NCI-H1048 (cell line): Measurements from ENCODE around the gene FAXDC2.
"Not testable (repeated sequence)": the region's sequence is repeated elsewhere in the genome, so short reads cannot be mapped to it uniquely, and the experiment has no call there.

ENCODE experiments used
- DNase-seq: peaks from one replicate; lab custom pipeline; 2025; lab: John Stamatoyannopoulos, UW

FAXDC2 gene

DNA sequence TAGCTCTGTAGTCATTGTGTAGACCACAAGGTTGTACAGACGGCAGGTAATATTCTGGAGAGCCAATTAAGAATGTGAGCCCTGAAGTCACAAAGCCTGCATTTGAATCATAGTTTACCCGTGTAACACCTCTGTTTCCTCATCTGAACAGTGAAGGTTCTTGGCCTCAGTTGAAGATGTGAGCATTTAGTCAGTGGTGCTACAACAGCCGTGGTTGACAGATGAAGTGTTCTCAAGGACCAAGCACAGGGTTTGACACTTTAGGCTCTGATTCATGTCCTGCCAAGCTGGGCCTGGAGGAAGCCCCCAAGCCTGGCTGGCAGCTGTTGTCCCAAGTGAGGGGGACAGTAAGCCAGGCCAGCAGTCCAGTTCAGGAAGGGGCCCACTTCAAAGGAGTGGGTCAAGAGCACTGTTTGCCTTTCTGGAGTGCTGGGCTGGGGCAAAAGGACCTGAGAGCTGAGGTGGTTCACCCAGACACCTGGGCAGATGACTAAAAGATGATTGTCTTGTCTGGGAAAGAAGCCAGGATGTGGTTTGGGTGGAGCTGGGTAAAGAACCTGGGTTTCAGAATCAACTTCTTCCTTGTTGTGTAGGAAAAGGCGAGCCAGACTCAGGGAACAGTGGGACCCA, 20.7 kb downstream of the FAXDC2 start:
- no peak for DNase-seq

DNA sequence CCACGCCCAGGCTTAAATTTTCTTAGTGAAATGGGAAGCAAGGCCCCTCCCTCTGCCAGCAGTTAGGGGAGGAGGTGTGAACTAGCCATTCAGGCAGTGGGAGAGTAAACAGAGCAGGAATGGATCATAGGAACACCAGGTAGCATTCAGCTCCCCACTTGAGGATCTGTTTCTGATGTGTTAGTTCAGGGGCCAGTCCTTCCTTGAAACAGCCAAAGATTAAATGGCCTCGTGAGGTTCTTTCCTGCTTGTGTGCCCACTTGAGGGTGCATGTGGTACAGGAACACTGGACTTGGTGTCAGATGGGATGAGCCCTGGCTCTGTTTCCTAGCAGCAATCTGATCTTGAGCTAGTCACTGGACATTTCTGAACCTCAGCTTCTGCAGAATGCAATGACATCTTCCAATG, 21.2 kb downstream of the FAXDC2 start:
- no peak for DNase-seq

DNA sequence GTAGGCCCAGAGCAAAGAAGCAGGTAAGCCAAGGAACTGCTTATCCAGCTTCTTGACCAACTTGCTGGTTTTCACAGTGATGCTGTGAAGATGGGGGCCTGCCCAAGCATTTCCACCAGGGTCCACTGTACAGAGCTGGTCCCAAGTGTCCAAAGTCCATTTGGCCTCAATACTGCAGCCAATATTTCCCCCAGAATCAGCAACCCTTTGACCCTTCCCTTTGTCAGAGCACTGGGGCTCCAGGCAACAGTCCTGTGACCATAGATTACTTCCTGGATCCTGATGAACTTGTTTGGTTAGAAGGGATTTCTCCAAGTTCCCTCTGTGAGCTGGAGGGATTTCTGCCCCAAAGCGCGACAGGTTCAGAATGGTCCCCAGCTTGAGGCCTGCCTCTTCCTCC, 26.3 kb downstream of the FAXDC2 start:
- no peak for DNase-seq

DNA sequence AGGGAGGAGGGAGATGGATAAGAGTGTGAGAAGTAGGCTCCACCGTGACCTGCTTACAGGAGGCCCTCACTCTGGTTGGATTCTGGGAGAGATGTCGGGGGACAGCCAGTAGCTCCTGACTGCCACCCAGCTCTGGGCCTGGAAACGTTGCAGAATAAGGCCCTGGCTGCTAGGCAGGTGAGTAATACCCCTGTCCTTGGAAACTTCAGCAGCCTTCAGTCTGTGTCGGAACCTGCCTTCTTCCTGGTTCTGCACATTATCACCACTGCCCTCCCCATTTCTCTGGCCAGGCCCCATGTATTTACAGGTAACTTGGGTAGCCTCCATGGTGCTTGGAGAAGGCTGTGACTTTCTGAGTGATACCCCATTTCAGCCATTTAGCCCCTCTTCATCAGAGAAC, 26.8 kb downstream of the FAXDC2 start:
- DNase-seq, result no peak

DNA sequence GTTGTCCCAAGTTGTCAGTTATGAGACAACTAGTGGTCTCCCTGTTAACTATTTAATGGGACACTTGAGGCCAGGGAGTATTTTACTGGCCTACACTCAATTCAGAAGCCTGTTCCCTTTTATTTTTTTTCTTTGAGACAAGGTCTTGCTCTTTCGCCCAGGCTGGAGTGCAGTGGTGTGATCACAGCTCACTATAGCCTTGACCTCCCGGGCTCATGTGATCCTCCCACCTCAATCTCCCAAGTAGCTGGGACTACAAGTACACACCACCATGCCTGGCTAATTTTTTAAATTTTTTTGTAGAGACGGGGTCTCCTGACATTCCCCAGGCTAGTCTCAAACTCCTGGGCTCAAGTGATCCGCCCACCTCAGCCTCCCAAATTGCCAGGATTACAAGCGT, 27.5 kb downstream of the FAXDC2 start:
- not testable (repeated sequence) for DNase-seq

DNA sequence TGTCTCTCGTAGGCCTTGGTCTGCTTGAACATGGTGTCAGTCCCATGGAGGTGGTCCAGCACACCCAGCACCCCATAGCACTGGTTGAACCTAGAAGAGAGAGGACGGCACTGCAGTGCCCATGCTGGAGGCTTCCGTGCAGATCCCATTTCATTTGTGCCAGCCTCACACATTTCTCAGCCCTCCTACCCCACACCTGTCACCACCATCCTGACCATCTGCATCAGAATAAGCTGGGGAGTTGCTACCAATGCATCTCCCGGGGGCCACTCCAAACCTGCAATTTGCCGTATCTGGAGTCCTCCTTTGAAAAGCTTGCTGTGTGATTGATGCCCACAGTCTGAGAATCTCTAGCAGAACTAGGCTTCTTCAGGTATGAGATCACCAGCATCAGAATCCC, 30.0 kb downstream of the FAXDC2 start:
- DNase-seq, result no peak

DNA sequence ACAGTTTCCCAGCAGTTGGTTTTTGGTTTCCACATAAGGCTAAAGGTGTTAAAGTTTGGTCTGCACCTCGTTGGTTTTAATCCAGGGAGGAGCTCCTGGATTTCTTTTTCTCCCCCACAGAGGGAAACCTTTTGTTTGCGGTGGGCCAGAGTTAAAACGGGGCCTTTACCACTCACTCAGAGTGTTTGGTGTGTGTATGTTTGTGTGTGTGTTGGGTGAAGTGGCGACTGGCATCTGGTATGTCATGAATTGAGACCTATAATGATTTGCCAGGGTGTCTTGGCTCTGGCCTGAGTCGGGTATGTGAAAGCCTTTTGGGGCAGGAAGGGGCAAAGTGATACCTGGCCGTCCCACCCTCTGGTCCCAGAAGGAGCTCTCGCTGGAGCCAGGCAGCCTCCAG, 30.9 kb downstream of the FAXDC2 start:
- DNase-seq, result no peak

DNA sequence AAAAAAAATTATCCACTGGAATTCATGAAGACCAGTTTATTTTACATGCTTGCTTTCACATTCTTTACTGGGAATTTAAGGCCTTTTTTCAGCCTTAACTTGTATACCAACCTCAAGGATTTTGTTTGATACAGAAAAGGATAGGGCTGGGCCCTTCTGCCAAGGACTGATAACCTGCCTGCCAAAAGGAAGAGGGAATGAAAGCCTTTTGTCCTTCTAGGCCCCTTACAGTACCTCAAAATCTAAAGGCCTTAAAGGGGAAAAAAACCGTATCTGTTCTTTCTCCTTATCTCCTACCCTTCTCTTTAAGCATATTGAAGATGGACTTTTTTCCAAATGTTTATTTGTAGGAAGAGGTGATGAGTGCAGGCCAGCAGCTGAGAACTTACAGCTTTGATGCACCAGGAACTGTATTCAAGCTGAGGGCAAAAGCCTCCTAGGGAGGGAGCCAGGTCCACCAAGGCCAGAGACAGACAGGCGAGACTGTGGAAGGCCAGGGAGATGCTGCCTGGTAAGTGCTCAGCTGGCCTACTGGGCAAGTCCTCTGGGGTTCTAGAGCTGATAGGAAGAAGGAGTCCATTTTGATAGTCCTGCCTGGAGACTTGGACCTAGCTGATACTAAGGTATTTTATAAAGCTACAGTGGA, 31.8 kb downstream of the FAXDC2 start:
- no peak for DNase-seq

DNA sequence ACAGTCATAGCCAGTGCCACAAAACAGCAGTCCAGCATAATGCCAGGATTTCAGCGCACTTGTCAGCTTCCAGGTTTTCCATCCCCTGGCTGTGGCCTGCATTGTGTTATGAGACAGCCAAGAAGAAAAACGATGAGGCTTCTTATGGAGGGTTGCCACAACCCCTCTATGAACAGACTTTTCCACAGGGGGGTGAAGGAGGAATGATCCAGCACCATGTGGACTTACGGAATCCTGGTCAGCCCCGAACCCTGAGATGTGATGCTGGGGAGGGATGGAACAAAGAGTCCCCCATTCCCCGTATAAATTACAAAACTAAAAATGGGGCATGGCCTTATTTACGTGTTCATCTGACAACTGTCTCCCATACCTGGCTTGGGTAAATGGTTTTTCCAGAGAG, 32.6 kb downstream of the FAXDC2 start:
- no peak for DNase-seq

DNA sequence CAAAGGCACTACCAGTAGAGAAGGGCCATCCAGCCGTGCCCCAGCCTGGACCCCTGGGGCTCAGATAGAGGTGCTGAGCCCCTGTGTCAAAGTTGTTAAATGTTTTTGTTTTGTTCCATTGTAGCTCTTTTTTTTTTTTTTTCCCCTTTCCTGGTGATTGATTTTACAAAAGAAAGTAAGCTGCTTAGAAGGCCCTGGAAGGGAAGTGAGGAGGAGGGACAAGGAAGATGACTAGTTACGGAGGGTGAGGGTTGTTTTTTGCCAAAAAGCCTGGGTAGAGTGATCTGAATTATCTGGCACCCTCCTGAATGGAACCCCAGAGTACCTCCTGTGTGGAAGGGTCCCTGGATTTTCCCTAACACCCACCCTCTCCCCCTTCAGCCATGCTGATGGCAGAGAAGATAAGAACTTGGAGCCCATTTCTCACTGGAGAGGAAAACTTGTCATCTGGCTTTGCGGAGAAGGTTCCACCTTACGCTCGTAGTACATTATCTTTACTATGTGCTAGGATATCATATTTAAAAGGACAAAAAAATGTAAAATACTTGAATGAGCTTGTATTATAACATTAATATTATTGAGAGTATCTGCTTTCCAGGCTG, 33.4 kb downstream of the FAXDC2 start:
- DNase-seq, result no peak

DNA sequence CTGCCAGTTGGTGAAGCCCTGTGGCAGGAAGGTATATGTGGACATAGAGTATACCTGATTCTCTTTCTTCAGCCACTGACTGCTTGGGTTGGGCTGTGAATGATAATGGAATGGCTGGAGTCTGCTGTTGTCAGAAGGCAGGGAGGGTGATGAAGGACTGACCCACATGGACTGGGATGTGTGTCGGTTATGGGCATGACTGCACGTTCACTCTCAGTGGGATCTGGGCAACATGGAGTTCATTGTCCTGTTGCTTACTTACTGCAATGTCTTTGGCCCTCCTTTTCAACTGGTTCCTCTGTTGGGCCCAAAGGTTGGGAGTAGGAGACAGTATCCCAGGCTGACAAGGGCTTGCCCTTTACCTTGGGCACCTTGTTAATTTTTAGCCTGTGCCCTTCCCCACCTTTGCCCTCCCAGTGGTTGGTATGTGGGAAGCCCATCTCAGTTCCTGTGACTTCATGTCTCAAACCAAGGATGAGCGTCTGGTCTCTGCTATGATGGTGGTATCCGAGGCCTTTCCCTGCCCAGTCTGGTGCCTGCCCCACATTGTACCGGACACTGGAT, 34.6 kb downstream of the FAXDC2 start:
- no peak for DNase-seq

DNA sequence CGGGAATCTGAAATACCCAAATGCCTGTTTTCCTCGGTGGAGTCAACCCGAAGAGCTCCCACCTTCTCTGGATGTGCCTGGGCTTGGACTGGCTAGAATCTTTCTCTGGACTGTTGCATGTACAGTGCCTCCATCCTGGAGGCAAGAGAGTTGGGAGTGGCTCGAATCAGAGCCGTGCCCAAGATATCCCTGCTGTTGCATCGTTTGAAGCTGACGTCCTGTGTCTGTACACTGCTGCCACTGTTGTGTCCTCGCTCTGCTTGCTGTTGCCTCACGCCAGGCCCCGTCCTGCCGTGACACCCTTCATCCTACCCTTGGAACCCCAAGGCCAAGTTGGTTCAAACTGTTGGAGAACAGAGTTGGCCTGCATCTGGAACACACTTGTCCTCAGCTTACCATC, 35.4 kb downstream of the FAXDC2 start:
- DNase-seq, result no peak

DNA sequence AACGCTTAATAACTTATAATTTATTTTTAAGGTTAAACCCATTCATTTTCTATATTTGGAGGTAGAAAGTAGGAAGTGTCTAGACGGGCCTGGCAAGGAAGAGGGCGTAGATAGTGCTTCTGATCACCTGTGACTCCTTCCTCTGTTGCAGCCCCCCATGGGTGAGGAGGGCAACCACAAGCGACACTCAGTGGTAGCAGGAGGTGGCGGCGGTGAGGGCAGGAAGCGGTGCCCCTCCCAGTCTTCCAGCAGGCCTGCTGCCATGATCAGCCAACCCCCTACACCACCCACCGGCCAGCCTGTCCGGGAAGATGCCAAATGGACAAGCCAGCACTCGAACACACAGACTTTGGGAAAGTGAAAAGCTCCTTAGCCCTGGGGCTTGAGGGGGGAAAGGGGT, 36.7 kb downstream of the FAXDC2 start:
- DNase-seq, result no peak

DNA sequence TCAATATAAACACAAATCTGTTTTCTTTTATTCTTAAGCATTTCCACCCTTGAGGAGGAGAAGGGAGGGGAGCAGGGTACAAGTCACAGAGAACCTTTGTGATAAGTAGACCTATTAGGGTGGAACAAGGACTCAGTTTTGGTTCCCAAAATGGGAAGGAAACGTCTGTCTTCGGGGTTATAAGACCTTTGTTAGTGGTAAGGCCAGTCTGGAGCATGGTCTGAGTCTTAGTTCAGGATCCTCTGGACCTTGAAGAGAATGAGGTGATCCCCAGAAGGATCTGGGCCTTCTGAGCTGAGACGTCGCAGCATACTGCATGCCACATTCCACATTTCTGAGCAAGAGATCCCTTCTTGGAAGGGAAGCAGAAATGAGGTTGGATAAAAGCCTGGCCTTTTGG, 37.2 kb downstream of the FAXDC2 start:
- DNase-seq, result no peak

DNA sequence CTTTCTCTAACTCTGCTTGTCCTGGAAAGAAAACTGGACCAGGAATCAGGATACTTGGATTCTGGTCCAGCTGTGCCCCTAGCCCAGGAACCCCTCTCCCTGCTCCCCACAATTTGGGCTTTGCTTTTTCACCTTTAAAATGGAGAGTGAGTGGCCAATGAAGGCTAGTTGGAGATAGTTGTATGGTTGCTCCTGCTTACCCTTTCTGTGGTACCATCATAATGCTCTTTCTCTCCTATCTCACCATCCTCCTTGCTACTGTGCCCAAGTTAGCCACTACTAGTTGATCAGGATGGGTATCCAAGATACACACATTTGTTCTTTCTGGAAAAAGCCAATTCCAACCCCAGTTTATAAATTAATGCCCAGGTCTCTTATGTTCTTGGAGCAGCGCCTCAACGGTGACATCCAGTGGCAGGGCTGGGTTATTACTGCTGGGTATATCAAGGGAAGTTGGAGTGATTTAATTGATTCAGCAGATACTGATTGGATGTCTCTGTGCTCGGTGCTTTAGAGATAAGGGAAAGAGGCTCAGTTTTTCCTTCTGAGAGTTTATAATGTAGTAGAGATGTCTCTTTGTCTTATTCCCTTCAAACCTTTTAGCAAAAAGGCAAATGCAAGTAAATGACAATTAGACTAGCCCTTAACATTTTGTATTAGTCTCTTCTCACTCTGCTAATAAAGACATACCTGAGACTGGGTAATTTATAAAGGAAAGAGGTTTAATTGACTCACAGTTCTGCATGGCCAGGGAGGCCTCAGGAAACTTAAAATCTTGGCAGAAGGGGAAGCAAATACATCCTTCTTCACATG, 38.5 kb downstream of the FAXDC2 start:
- no peak for DNase-seq

DNA sequence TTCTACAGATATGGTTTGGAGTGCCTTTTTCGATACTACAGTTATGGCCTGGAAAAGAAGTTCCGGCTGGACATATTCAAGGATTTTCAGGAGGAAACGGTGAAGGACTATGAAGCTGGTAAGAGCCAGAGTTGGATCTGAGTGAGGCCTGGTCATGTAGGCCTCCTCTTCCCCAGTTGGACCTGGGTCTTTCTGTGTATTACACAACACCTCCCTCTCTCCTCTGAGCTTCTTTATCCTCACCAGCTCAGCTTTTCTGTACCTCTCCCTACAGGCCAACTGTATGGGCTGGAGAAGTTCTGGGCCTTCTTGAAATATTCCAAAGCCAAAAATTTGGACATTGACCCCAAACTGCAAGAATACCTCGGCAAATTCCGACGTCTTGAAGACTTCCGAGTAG, 39.2 kb downstream of the FAXDC2 start:
- no peak for DNase-seq

DNA sequence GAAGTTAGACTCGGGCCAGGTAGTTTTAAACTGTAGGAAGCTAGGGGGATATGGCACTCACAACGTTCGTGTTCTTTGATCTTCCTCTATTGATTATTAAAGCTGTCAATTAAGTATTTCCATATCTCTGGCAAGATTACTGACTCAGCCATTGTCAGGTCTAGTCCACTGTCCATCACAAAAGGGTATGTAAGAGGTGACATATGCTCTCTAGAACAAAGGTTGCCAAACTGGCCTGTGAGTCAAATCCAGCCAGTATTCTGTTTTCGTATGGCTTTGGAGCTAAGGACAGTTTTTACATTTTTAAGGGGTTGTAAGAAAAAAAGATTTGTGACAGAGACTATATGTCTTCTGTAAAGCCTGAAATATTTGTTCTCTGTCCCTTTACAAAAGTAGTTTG, 44.2 kb downstream of the FAXDC2 start:
- no peak for DNase-seq

DNA sequence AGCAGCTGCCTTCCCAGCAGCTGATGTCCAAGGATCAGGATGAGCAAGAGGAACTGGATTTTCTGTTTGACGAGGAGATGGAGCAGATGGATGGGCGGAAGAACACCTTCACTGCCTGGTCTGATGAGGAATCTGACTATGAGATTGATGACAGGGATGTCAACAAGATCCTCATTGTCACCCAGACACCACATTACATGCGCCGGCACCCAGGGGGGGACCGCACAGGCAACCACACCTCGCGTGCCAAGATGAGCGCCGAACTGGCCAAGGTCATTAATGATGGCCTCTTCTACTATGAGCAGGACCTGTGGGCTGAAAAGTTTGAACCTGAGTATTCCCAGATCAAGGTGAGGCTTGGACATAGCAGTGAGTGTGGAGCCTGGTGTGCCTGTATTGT, 48.4 kb downstream of the FAXDC2 start:
- DNase-seq, result no peak

DNA sequence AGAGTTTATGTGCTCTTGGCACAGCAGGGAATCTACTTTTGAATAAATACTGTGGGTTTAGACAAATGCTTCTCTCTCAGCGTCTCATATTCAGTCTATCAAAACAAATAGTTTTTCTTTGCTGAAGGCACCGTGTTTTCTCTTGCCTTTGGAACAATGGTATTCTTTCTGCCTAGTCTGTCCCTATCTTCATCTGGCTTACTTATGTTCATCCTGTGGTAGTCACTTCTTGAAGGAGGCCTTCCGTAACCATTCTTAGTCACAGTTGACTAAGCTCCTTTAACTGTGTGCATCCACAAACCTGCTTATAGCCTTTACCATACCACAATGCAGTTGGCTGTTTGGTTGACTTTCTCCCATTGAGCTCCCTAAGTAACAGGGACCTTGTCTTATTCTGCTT, 49.3 kb downstream of the FAXDC2 start:
- no peak for DNase-seq

DNA sequence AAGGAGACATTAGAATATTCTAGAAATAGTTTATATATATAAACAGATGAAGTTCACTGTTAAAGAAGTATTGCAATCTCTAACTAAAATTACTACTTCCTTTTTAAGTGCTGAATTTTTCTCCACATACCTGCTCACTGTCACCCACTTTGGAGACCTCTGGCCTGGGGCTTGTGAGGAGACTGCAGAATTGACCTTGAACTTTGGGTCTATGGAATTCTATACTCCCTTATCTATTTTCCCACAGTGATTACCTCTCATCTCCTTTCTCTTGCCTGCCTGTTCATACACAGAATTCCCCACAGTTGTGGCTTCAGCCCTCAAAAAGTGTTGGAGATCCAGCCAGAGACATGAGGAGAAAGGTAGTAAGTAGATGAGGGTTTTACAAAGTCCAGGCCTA, 49.8 kb downstream of the FAXDC2 start:
- DNase-seq, result no peak

DNA sequence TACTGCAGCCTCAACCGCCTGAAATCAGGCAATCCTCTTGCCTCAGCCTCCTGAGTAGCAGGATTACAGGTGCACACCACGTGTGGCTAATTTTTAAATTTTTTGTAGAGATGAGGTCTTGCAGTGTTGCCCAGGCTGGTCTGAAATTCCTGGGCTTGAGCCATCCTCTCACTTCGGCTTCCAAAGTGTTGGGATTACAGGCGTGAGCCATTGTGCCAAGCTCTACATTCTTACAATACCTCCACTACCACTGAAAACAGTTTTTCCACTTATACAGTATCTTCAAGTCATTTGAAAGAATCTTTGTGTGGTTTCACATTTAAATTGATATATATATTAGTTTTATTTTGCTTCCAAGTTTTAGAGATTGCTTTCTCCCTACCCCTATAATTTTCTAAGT, 52.6 kb downstream of the FAXDC2 start:
- no peak for DNase-seq

DNA sequence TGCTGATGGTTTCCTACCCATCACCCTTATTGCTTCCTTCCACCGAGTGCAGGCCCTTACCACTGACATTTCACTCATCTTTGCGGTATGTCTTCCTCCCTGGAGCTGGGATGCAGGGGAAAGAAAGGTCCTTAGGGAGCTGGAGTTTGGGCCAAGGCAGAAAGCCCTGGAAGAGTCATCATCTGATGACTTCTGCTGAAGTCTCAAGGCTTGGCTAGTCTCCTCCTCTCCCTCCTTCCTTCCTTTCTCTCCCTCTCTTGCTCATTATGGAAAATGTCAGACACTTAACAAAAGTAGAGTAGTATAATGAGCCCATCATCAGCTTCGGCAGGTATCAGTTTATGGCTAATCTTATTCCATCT, 55.2 kb downstream of the FAXDC2 start:
- DNase-seq, result no peak
